GM12873 (cell line): Measurements from ENCODE around the gene AFAP1L2.

Experiments used
- CTCF ChIP-seq: IDR thresholded peaks from 2 replicates; pipeline ENCODE4 v1.5.1; 2012; ENCODE audit warnings: low read depth, mild to moderate bottlenecking, moderate library complexity, low read length, control low read depth; ENCODE audit not compliant: insufficient read depth; ENCODE audit errors: missing control alignments

AFAP1L2 gene

DNA sequence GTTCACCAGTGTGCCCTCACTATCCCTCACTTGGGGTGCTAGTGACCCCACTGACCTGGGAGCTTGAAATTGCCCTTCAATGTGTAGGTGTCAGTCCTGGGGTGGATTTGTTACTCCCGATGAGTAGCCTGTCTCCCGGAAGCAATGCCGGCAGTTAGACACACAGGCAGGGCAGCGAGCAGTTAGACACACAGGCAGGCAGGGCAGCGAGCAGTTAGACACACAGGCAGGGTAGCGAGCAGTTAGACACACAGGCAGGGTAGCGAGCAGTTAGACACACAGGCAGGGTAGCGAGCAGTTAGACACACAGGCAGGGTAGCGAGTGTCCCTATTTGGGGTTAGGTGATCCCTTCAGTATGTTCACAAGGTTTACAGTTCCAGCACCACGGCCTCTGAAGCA, 121.2 kb downstream of the AFAP1L2 start:
- no peak for TF ChIP-seq CTCF

DNA sequence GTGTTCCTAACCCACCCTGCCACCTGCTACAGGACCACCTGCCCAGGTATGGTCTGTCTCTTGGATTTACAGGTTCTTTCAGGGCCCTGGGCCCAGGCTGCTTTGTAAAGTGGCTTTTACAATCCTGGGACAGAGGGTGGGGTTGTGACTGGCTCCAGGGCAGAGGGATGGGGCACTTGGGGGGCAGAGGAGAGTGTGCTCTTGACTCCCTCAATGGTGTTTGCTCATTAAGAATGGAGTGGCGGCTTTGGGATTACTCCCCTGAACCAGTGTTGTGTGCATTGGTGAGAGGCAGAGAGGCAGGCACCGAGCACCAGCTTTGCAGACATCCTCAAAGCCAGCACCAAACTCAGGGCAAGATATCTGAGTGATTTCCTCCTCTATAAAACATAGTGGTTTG, 121.8 kb downstream of the AFAP1L2 start:
- TF ChIP-seq CTCF = no peak

GRCh38 chr10:114281461-114281860, 122.8 kb downstream of the AFAP1L2 start:
- TF ChIP-seq CTCF = no peak

- no peak for TF ChIP-seq CTCF
Observed at GRCh38 chr10:114281006-114281405, 123.3 kb downstream of the AFAP1L2 start.

DNA sequence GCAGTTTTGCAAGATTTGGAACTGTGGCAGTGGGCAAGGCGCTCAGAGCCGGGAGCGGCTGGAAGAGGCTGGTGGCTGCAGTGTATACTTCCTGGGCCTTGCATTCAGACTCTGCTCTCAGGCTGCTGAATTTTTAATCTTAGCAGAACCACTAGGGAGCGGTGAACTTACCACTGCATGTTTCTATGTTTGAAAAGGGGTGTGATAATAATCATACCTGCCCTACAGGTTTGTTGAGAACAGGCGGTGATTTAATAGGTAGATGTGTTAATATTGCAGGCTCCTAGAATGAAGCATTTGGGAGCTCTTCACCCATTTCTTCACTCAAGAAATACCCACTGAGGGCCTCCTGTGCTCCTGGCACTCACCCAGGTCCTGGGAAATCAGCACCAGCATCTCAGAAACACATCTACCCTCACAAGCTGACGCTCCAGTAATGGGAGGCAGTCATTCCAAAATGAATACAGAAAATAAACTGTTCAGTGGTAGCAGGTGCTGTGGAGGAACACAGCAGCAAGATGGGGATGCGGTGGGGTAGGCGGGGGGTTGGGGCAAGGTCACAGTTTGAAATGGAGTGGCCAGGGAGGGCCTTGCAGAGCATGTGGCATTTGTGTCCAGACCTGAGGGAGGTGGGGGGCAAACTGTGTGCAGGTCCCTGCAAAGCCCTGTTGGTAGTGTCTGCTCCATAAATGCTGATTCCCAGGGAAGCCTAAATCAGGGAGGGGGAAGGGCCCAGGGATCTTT, 124.2 kb downstream of the AFAP1L2 start:
- TF ChIP-seq CTCF = no peak

DNA sequence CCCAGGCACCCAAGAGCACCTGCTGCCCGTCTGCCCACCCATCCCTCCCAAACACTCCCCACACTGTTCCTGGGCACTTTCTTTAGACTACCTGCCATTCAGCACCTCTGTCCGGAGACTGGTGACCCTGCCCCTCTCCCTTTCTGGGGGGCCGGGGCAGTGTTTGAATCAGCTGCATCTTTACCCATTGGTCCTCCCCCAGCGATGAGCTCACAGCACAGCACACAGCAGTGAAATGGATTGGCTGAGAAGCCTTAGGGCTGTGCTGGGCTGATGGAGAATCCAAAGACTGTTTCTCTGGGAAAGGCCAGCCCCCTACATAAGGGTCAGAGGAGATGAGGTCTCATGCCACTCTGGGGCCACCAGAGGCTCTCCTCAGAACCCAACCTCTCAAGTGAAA, 125.0 kb downstream of the AFAP1L2 start:
- TF ChIP-seq CTCF = no peak

- TF ChIP-seq CTCF = no peak
Observed at GRCh38 chr10:114278884-114279191, 125.5 kb downstream of the AFAP1L2 start.
